Sciatic nerve (tissue), 2 donors: ENCODE data around the gene KISS1R. TPM values are rescaled to one million over a fixed set of nuclear protein-coding genes. Genes with fewer than 3 reads are reported as not detected.

Source experiments
- ATAC-seq: fragments of 200-7000 bp; cut with Tn5 transposase; one replicate; pipeline ENCODE4 v1.9.1; 2020; ENCODE audit warnings: mild to moderate bottlenecking, moderate library complexity
- DNase-seq: peaks from one replicate; pipeline ENCODE4 v3.0.0-alpha.2; 2020; ENCODE audit warnings: low spot score
- intact Hi-C: fragments of 100-400 bp; cut with DNase I; formaldehyde crosslinking; loops from one replicate; pipeline ENCODE4 v1.14.2; 2022
- total RNA-seq: library from RNA; stranded (reverse); fragmentation: NEBNext Ultra II Directional; extraction: Animal tissue kit (Norgen Biotek cat#: 25700); gene quantifications from one replicate; pipeline ENCODE4 v1.2.1, GENCODE V29; 2021
- donor health status: DM: no; HTN: no; CAD: no.
- donor health status: DM: no; HTN: no; CAD: no.

The KISS1R gene
- total RNA-seq, 1 donor from 2014 or later: not detected

DNA sequence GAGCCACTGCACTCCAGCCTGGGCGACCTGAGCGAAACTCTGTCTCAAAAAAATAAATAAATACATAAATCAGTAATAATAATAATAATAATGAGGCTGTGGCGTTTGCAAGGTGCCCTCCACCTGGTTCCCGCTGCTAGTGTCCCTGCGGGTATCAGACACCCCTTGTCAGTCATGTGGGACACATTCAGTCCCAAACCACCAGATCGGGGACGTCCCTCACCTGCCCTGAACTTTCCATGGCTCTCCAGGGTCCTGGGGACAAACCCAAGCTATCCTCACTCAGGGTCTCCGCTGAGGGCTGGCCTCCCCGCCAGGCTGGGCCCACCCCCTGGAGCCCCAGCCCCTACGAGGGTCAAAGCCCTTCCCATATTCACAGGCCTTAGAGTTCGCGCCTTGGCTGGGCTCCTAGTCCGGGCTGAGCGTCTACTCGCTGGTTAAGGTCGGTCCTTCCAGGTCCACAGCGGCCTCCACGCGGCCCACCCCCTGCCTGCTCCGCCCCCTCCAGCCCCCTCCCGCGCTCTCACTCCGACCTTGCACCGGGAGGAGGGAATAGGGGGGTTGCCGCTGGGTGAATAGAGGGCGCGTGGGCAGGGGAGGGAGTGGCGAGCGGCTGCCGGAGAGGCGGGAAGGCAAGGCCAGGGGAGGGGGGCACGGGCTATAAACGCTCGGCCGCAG lies 349 bp upstream of the KISS1R start:
- intact Hi-C loops: loop anchor here (5.0 to 10.0 kb wide), 2 partner anchors 122 to 144 kb away; partner anchors contain the start of gene PTBP1
- ATAC-seq (no peak), DNase-seq (no peak)

DNA sequence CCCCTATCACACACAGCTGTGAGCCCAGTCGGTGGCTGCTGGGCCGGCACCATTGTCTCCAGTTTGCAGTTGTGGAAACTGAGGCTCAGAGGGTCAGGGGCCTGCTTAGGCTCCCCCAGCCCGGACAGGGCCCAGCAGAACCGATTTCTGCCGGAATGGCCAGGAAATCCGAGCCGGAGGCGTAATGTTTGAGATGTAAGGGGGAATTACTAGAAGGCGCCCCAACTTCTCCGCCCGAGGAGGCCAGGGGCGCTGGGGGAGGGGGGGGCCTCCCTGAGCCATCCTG lies 962 bp downstream of the KISS1R start:
- no peak for DNase-seq
- intact Hi-C loops: loop anchor here (5.0 to 10.0 kb wide), 2 partner anchors 123 to 146 kb away; partner anchors contain the start of gene PTBP1
- no peak for ATAC-seq

DNA sequence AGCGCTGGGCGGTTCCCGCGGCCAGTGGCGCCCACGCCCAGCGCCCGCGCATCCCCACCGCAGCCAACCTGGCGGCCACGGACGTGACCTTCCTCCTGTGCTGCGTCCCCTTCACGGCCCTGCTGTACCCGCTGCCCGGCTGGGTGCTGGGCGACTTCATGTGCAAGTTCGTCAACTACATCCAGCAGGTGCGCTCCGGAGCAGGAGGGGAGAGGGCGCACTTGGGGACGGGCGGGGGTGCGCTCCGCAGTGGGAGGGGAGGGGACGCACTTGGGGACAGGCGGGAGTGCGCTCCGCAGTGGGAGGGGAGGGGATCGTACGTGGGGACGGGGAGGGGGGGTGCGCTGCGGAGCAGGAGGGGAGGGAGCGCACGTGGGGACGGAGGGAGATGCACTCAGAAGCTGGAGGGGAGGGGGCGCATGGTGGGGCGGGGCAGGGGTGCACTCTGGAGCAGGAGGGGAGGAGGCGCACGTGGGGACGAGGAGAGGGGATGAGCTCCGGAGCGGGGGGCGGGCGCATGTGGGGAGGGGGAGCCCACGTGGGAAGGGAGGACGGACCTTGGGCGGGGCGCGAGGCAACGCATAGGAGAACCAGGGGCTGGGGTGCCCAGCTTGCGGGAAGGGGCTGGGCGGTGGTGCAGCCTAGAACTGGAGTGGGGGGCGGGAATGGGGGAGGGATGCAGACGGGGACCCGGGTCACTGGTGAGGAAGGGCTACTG lies 1.5 kb downstream of the KISS1R start:
- DNase-seq (no peak), ATAC-seq (no peak)
- intact Hi-C loops: loop anchor here (5.0 to 10.0 kb wide), 2 partner anchors 124 to 146 kb away; partner anchors contain the start of gene PTBP1

DNA sequence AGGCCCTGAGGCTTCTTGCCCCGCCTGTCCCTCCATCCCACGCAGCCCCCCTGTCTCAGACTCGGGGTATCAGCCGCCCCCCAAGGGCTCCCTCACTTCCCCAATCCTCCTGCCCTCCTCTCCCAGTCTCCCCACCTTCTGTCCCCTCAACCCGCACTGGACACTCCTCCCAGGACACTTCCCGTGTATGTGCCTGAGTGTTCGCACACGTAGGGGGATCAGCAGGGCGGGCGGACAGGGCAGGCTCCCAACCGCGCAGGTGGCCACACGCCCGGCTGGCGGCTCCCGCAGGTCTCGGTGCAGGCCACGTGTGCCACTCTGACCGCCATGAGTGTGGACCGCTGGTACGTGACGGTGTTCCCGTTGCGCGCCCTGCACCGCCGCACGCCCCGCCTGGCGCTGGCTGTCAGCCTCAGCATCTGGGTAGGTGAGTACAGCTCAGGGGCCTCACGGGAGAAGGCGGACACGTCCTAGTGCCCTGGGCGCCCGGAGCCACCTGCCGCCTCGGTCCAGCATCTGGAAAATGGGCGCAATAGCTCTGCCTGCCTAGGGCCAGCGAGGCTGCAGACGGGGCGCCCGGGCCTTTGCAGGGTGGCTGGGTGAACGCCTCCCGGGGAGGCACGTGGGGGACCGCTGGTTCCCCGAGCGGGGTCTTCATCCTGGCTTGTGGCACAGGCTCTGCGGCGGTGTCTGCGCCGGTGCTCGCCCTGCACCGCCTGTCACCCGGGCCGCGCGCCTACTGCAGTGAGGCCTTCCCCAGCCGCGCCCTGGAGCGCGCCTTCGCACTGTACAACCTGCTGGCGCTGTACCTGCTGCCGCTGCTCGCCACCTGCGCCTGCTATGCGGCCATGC lies 2.3 kb downstream of the KISS1R start:
- intact Hi-C loops: loop anchor here (5.0 to 10.0 kb wide), 2 partner anchors 125 to 147 kb away; partner anchors contain the start of gene PTBP1
- no peak for DNase-seq
- ATAC-seq: no peak

DNA sequence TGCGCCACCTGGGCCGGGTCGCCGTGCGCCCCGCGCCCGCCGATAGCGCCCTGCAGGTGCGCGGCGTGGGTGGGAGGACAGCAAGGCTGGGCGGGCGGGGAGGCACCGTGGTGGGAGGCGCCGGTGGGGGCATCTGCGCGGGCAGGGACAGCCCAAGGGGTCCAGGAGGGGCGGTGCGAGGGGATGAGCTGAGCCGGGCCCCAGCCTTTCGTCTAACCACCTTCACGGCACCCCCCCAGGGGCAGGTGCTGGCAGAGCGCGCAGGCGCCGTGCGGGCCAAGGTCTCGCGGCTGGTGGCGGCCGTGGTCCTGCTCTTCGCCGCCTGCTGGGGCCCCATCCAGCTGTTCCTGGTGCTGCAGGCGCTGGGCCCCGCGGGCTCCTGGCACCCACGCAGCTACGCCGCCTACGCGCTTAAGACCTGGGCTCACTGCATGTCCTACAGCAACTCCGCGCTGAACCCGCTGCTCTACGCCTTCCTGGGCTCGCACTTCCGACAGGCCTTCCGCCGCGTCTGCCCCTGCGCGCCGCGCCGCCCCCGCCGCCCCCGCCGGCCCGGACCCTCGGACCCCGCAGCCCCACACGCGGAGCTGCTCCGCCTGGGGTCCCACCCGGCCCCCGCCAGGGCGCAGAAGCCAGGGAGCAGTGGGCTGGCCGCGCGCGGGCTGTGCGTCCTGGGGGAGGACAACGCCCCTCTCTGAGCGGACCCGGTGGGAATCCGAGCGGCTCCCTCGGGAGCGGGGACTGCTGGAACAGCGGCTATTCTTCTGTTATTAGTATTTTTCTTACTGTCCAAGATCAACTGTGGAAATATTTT lies 3.1 kb downstream of the KISS1R start:
- ATAC-seq (no peak), DNase-seq (no peak)
- intact Hi-C loops: no loop called here

DNA sequence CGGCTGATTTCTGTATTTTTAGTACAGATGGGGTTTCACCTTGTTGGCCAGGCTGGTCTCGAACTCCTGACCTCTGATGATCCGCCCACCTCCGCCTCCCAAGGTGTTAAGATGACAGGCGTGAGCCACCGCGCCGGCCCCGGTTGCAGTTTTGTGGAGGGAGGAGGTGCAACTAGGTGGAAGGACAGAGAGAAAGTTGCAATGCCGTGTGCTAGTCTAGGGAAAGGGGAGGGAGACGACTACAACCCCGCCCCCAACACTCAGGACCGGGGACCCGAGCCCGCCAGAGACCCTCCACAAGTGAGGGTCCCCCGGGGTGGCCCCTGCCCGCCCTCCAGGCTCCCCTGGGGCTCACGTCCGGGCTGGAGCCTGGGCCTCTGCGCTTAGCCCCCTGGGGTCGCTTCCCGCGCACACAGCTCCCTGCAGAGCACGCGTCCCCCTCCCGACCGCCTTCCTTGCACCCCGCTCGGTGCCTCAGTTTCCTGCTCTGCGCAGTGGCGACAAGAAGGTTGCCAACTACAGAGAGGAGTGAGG lies 7.5 kb downstream of the KISS1R start:
- DNase-seq (no peak), ATAC-seq (no peak)
- intact Hi-C loops: no loop called here

DNA sequence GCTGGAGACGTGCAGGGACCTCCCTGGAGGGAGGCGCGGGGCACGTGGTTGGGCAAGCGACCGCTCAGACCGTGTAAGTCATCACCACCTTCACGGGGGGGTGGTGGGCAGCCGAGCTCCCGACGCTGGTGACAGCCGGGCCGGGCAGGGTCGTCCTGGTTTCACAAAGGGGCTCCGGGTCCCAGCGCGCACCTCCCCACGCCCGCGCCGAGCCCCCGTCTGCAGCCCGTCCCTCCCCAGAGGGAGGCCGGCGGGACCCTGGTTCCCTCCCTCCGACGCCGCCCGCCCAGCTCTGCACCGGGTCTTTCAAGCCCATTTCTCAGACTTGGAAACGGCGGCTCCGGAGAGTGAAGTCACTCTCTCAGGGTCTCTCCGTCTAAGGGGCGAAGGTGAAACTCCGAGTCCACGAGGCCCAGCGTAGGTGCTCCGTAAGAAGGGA lies 8.0 kb downstream of the KISS1R start:
- intact Hi-C loops: no loop called here
- DNase-seq (no peak), ATAC-seq (peak; percentile 27)

DNA sequence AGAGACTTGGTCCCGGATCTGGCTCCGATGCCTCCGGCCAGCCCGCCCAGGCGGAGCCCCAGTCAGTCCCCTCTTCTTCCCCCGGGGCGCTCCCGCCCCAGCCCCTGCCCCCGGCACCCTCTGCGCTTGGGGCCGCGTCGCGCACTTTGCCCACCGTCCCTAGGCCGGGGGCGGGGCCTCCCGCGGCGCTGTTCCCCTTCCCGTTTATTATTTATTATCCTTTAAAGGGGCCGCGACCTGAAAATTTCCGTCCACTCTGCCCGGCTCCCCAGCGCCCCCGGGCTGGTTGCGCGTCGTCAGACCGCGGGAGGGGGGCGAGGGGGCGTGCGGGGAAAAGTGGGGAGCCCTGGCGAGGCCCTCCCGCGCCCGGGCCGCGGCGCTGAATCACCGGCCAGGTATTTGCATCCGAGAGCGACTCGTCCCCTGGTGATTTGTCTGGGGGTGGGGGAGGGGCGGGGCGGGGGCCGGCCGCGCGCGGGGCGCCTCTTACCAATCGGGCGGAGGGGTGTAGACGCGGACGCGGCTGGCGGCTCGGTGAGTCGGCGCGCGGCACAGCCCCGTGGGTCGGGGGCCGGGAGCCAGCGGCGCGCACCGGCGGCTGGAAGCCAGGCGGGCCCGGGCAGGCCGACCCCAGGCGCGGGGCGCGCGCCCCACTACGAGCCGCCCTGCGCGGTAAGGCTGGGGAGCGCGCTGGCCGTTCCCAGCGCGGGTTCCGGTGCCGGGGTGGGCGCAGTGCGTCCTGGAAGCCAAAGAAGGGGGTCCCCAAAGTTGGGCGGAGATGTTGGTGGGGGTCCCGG lies 8.6 kb downstream of the KISS1R start, which contains the start of gene ARID3A:
TSS of gene ARID3A (plus strand) at position 510 of the 797 bp plus-strand sequence. CDS start 3,494 bp downstream, outside the sequence.
- peak; percentile 72 for ATAC-seq
- DNase-seq: peak; percentile 88
- intact Hi-C loops: loop anchor here (2.0 kb wide), 1 partner anchor 57 kb away; no protein-coding TSS in a partner anchor

DNA sequence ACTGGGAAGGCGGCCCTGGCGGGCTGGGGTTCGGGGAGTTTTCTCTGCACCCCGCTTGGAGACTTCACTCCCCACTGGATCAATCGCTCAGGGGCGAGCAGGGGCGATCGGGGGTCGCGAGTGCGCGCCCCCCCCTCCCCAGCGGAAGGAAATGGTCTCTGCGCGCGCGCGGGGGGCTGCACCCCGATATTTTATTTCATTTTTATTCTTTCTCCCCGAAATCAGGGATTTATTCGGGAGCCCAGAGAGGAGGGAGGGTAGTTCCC lies 9.1 kb downstream of the KISS1R start:
- no peak for ATAC-seq
- intact Hi-C loops: loop anchor here (2.0 kb wide), 1 partner anchor 57 kb away; no protein-coding TSS in a partner anchor
- no peak for DNase-seq

DNA sequence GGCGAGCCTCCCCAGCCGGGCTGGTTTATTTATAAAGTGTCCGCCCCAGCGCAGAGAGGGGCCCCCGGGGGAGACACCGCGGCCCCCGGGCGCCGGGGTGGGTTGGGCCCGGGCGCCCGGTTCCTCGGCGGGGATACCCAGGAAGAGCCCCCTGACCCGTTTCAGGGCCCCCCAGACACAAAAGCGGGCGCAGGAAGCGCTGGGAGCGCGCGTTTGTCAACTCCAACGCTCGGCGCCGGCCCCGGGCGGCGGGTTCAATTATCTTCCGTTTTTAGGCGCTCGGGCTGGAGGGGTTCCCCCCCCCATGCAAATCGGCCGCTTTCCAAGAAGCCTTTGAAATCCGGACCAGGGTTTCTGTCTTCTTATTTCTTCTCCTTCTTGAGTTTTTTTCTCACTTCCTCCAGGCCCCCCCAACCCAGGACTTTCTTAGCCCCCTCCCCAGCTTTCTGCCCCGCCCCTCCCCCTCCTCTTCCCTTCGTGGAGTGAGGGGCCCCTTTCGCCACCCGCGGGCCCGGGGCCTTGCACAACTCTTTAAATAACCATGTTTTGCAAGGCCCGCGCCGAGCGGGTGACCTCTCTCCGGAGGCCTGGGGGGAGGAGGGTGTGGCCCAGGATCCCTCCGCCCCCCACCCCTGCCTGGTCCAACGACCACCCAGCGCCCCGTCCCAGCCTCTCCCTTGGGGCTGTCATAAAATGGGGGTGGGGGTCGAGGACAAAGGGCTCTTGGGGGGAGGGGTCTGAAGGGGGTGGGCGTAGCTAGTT lies 9.6 kb downstream of the KISS1R start:
- intact Hi-C loops: loop anchor here (2.0 kb wide), 1 partner anchor 56 kb away; no protein-coding TSS in a partner anchor
- DNase-seq: peak; percentile 85
- peak; percentile 73 for ATAC-seq

DNA sequence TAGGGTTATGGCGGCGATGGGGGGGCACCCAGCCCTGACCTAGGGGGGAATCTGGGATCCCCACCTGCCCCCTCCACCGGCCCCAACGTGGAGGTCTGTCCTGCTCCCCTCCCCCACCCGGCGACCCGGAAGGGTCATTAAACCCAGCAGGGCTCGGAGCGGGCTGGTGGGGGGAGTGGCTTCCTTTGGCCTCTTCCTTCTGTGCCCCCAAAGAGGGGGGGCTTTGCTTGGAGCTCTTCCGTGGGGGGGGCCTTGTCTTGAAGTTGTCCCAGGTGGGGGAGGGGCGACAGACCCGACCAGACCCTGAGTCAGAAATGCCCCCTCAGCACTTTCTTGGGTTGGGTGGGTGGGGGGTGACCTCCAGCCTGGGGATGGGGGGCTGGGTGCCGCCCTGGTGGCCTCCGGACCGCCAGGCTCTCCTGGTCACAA lies 10.2 kb downstream of the KISS1R start:
- ATAC-seq (peak; percentile 28), DNase-seq (peak; percentile 83)
- intact Hi-C loops: loop anchor here (2.0 kb wide), 1 partner anchor 55 kb away; no protein-coding TSS in a partner anchor

DNA sequence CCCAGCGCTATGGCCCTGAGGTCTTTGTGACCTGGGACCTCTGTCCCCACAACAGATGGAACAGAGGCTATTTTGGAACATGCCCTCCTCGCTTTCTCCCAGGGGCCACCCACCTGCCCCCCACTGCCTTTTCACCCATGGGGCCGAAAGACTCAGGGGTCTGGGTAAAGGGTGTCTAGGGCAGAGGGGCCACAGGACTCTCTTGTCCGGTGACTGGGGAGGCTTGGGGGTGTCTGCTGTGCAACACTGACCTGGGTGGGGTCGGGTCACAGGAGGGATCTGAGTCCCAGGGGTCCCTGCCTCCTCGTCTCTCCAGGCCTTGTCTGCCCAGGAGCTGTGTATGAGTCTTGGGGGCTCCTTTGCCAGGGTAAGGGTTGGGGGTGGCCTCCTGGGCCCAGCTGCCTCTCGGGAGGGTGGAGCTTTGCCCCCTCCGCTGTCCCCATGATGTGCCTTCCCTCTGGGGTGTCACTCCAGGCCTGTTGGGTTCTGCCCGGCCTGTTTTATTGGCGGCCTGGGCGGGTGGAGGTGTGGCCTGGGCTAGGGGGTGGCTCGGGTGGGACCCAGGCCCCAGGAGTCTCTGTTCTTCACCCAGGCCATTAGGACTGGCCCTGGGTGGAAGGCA lies 10.8 kb downstream of the KISS1R start:
- no peak for DNase-seq
- ATAC-seq: peak; percentile 2
- intact Hi-C loops: loop anchor here (2.0 kb wide), 1 partner anchor 55 kb away; no protein-coding TSS in a partner anchor

DNA sequence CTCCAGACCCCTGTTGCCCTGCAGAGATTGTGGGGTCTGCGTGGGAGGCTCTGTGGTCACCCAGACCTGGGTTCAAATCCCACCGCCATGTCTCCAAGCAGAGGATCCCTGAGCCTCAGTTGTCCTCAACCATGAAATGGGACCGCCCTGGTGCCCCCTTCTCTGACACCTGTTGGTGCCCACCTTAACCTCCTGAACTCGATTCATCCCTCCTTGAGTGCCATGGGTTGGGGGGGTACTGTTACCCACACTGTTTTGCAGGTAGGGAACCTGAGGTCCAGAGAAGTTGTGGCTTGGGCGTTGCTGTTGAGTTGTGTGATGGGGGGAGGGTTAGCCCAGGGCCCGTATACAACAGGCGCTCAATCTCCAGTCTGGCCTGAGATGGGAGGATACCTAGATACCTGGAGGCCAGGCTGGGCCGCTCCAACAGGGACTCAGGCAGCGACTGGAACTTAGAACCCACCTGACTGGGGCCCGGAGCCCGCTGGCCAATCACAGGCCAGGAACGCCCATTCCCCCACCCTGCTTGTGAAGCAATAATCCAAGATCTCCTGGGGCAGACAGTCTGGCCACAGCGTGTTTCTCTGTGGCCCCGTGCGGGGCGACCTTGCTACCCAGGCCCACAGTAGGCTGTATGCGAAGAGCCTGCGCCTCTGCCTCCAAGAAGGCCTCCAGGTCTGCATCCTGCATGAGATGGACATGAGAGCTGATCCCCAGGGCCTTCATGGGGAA lies 11.5 kb downstream of the KISS1R start:
- DNase-seq: no peak
- ATAC-seq: no peak
- intact Hi-C loops: no loop called here

DNA sequence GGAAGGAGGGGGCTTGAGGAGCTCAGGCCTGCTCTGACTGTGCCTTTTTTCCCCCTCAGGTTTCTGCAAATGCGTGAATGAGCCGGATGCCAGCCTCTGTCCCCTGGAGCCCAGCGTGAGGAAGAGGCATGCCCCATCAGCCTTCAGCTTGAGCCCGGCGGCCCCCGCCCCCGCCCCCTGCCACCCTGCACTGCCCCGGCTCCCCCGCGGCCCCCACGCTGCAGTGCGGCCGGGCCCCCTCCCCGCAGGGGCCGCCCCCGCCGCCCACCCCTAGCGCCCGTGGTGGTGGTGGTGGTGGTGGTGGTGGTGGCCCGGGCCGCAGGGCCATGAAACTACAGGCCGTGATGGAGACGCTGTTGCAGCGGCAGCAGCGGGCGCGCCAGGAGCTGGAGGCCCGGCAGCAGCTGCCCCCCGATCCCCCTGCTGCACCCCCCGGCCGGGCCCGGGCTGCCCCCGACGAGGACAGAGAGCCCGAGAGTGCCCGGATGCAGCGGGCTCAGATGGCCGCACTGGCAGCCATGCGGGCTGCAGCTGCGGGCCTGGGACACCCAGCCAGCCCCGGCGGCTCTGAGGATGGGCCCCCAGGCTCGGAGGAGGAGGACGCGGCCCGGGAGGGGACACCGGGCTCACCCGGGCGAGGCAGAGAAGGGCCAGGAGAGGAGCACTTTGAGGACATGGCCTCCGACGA lies 12.2 kb downstream of the KISS1R start:
- no peak for DNase-seq
- no peak for ATAC-seq
- intact Hi-C loops: no loop called here

DNA sequence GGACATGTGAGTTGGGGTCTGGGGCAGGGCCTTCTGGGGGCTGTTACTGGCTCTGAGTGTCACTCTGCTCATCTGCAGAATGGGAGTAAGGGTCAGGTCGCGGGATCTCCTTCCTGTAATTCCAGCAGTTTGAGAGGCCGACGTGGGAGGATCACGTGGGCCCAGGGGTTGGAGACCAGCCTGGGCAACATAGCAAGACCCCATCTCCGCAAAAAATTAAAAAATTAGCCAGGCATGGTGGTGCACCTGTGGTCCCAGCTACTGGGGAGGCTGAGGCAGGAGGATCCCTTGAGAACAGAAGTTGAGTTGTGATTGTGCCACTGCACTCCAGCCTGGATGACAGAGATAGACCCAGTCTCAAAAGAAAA lies 12.7 kb downstream of the KISS1R start:
- no peak for ATAC-seq
- intact Hi-C loops: no loop called here
- DNase-seq: no peak
